ENCODE measurements around the gene HBA1.
"Not testable (repeated sequence)": the region's sequence is repeated elsewhere in the genome, so short reads cannot be mapped to it uniquely, and the experiment has no call there.

The HBA1 gene

DNA sequence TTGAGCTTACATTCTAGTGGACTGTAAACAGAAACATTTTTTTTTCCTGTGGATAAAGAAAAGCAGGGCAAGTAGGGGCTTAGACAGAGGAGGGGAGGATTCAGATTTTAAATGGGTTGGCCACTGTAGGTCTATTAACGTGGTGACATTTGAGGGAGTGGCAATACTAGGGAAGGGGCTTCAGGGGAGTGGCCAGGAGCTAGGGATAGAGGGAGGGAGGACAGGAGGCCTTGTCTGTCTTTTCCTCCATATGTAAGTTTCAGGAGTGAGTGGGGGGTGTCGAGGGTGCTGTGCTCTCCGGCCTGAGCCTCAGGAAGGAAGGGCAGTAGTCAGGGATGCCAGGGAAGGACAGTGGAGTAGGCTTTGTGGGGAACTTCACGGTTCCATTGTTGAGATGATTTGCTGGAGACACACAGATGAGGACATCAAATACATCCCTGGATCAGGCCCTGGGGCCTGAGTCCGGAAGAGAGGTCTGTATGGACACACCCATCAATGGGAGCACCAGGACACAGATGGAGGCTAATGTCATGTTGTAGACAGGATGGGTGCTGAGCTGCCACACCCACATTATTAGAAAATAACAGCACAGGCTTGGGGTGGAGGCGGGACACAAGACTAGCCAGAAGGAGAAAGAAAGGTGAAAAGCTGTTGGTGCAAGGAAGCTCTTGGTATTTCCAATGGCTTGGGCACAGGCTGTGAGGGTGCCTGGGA is 17.2 kb upstream of the HBA1 start:
- in situ Hi-C loops (cut with MboI; ENCODE audit: low sequenced_read_pairs): no loop called here

DNA sequence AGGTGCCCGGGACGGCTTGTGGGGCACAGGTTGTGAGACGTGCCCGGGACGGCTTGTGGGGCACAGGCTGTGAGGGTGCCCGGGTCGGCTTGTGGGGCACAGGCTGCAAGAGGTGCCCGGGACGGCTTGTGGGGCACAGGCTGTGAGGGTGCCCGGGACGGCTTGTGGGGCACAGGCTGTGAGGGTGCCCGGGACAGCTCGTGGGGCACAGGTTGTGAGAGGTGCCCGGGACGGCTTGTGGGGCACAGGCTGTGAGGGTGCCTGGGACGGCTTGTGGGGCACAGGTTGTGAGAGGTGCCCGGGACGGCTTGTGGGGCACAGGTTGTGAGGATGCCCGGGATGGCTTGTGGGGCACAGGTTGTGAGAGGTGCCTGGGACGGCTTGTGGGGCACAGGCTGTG is 16.2 kb upstream of the HBA1 start:
- in situ Hi-C loops (cut with MboI; ENCODE audit: low sequenced_read_pairs): not testable (repeated sequence)

DNA sequence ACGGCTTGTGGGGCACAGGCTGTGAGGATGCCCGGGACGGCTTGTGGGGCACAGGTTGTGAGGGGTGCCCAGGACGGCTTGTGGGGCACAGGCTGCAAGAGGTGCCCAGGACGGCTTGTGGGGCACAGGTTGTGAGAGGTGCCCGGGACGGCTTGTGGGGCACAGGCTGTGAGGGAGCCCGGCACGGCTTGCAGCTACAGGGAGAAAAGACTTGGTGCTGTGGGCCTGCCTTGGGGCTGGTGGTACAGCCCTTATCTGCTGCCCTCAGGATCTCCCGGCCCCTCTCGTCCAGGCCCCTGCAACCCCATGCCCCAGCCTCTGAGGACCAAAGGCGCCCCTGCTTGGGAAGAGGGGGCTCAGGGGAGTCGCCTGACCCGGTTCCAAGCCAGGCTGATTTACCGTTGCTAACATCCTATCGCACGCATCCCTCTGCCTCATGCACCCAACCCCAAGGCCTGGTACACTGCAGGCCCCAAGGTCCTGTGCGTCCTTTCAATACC is 15.7 kb upstream of the HBA1 start:
- in situ Hi-C loops (cut with MboI; ENCODE audit: low sequenced_read_pairs): no loop called here

DNA sequence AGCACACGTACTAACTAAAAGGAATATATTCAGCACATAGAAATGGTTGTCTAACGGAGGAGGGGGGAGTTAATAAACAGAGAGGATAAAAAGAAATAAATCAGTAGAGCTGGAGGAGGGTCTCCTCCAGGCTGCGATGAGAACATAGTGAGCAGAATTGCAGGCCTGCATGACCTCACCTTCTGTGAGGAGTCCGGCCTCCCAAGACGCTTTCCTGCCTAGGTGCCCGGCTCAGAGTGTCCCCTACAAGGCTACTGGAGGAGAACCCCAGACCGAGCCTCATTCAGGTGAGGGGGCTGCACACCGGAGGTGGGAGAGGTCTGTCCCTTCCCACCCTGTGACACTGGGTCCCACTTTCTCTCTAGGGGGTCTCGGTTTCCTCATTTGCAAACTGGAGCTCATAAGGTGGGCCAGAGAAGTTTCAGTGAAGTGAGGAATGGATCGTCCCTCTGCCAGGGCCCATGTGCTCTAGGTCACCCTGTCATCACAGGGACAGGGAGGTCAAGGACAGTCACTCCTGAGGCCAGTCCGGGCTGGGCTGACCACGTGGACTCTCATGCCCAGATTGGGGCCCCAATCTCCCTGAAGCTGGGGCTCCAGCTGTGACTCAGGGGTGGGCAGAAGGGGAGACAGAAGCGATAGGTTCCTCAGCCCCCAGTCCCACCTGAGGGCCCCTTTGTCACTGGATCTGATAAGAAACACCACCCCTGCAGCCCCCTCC is 14.0 kb upstream of the HBA1 start:
- in situ Hi-C loops (cut with MboI; ENCODE audit: low sequenced_read_pairs): no loop called here

DNA sequence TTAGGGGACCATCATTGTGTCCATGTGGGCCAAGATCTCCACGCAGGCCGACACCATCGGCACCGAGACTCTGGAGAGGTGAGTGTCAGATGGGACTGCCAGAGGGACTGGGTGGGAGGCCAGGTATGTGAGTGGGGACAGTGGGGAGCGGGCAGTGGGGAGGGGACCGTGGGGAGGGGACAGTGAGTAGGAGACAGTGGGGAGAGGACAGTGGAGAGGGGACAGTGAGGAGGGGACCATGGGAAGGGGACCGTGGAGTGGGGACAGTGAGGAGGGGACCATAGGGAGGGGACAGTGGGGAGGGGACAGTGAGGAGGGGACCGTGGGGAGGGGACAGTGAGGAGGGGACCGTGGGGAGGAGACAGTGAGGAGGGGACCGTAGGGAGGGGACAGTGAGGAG is 13.3 kb upstream of the HBA1 start:
- in situ Hi-C loops (cut with MboI; ENCODE audit: low sequenced_read_pairs): not testable (repeated sequence)

DNA sequence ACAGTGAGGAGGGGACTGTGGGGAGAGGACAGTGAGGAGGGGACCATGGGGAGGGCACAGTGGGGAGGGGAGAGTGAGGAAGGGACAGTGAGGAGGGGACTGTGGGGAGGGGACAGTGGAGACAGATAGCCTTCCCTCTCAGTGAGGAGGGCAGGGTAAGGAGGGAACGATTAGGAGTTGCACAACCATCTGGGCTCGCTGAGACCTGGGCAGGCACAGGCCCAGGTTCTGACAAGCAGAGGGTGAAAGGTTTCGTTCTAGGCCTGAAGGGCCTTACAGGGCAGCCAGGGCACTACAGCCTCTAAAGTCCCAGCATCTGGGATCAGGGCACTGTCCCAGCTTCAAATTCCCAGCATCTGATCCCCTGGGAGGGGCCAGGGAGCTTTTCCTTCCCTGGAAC is 12.8 kb upstream of the HBA1 start:
- in situ Hi-C loops (cut with MboI; ENCODE audit: low sequenced_read_pairs): not testable (repeated sequence)

DNA sequence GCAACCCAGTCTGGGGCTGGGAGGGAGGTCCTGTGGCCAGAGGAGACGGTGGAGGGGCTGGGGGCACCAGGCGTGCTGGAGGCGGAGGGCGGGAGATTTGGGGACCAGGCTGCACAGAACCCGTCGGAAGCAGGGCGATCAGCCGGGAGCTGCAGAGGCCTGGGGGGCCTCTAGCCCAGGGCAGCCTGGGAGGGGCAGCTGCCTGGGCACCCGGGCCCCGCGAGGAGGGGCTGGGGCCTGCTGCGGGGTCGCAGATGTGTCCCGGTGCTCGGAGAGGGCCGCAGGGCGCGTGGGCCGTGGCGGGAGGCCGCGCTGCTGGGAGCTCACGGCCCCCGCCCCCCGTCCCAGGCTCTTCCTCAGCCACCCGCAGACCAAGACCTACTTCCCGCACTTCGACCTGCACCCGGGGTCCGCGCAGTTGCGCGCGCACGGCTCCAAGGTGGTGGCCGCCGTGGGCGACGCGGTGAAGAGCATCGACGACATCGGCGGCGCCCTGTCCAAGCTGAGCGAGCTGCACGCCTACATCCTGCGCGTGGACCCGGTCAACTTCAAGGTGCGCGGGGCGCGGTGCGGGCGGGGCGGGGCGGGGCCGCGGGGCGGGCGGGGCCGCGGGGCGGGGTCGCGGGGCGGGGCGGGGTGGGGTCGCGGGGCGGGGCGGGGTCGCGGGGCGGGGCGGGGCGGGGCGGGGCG is 12.2 kb upstream of the HBA1 start:
- in situ Hi-C loops (cut with MboI; ENCODE audit: low sequenced_read_pairs): not testable (repeated sequence)

DNA sequence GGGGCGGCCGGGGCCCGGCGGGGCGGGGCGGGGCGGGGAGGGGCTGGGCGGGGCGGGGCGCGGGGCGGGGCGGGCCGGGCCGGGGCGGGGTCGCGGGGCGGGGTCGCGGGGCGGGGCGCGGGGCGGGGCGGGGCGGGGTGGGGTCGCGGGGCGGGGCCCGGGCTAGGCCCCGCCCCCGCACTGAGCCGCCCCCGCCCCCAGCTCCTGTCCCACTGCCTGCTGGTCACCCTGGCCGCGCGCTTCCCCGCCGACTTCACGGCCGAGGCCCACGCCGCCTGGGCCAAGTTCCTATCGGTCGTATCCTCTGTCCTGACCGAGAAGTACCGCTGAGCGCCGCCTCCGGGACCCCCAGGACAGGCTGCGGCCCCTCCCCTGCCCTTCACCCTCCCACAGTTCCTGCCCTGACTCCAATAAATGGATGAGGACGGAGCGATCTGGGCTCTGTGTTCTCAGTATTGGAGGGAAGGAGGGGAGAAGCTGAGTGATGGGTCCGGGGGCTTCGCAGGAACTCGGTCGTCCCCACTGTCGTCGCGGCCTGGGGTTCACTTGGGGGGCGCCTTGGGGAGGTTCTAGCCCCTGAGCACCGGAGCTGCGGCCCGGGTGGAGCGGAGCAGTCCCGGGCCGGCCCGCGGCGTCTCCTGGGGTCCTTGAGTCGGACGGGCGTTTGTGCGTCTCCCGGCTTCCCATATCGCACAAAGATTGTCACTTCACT is 11.5 kb upstream of the HBA1 start:
- in situ Hi-C loops (cut with MboI; ENCODE audit: low sequenced_read_pairs): no loop called here

DNA sequence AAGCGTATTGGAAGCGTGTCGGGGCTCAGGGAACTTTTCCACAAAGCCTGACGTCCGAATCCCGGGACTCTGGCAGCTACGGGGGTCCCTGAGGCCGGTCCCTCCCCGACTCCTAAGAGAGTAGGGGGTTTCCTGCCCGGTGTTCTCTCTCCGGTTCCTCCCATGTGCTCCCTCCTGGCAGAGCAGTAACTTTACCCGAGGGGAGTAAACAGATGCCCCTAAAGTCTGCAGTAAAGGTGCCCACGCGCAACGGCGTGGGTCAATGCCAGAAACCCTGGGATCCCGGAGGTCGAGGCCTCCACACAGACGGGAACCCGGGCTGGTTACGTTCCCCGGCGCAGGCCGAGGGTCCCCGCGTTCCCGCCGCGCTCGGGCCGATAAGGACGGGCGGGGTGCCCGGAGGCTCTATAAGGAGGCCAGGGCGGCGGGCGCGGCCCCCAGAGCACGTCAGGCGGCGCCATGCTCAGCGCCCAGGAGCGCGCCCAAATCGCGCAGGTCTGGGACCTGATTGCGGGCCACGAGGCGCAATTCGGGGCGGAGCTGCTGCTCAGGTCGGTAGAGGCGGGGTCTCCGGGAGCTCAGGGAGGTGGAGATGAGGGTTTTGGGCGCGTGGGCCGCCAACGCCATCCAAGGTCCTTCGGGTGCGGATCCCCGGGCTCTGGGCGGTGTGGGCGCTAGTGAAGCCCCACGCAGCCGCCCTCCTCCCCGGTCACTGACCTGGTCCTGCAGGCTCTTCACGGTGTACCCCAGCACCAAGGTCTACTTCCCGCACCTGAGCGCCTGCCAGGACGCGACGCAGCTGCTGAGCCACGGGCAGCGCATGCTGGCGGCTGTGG is 10.7 kb upstream of the HBA1 start, which contains the start of gene HBM:
HBM (plus strand) TSS at position 440 of the 836 bp plus-strand sequence; CDS start at position 460, 20 bp downstream.
- in situ Hi-C loops (cut with MboI; ENCODE audit: low sequenced_read_pairs): no loop called here

DNA sequence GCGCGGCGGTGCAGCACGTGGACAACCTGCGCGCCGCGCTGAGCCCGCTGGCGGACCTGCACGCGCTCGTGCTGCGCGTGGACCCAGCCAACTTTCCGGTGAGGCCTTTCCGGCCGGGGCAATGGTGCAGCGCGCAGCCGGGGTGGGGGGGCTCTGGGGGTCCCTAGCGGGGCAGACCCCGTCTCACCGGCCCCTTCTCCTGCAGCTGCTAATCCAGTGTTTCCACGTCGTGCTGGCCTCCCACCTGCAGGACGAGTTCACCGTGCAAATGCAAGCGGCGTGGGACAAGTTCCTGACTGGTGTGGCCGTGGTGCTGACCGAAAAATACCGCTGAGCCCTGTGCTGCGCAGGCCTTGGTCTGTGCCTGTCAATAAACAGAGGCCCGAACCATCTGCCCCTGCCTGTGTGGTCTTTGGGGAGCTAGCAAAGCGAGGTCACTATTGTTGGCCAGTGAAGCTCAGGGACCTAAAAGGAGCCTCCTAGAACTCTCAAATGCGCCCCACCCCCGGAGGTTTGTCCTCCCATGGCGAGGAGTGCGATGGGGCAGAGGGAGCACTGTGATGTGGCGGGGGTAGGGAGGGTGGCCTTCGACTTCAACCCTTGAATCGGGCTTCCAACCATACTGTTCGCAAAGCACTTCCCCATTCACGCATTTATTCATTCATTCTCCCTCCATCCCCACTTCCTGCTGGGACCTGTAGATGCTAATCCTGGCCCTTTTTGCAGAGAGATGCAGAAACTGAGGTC is 9.9 kb upstream of the HBA1 start:
- in situ Hi-C loops (cut with MboI; ENCODE audit: low sequenced_read_pairs): no loop called here

DNA sequence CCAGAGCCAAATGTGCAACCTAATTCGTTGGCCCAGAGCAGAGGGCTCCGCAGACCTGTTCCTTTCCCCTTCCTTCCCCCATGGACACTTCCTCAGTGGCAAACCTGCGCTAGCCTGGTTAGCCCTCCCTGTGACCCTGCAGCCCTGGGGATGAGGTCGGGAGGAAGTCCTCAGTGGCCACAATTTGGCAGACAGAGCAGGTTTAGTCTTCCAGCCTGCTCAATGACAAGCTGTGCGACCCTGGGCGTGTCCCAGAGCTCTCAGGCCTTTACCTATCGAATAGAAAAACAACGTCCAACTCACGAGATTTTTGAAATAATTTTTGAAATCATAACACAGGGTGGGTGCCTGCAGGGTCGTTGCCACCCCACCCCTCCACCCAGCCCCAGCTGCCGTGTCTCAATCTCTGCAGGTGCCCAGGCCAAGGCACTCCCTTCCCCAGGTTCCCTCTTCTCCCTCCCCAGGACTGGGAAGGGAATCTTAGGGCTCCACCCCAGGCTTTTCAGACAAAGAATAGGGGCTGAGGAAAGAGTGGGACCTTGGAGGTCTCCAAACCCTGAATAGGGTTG is 9.3 kb upstream of the HBA1 start:
- in situ Hi-C loops (cut with MboI; ENCODE audit: low sequenced_read_pairs): no loop called here

DNA sequence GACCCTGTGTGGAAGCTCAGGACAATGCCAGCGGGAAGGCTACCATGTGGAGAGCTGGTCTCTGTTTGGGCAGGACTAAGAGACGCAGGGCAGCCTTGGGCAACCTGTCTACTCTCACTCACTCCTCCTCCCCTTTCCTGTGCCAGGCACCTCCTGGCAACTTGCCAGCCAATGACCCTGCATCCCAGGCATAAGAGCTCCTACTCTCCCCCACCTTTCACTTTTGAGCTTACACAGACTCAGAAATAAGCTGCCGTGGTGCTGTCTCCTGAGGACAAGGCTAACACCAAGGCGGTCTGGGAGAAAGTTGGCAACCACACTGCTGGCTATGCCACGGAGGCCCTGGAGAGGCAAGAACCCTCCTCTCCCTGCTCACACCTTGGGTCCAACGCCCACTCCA is 8.1 kb upstream of the HBA1 start:
- in situ Hi-C loops (cut with MboI; ENCODE audit: low sequenced_read_pairs): no loop called here

DNA sequence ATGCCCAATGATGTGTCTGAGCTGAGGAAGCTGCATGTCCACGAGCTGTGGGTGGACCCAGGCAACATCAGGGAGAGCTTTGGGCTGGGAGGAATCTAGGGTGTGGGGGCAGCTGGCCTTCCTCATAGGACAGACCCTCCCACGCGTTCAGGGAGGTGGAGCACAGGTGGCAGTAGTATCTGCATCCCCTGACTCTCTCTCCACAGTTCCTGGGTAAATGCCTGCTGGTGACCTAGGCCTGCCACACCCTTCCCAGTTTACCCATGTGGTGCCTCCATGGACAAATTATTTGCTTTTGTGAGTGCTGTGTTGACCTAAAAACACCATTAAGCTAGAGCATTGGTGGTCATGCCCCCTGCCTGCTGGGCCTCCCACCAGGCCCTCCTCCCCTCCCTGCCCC is 7.5 kb upstream of the HBA1 start:
- in situ Hi-C loops (cut with MboI; ENCODE audit: low sequenced_read_pairs): no loop called here

DNA sequence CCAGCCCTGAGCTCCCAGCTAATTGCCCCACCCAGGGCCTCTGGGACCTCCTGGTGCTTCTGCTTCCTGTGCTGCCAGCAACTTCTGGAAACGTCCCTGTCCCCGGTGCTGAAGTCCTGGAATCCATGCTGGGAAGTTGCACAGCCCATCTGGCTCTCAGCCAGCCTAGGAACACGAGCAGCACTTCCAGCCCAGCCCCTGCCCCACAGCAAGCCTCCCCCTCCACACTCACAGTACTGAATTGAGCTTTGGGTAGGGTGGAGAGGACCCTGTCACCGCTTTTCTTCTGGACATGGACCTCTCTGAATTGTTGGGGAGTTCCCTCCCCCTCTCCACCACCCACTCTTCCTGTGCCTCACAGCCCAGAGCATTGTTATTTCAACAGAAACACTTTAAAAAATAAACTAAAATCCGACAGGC is 6.4 kb upstream of the HBA1 start:
- in situ Hi-C loops (cut with MboI; ENCODE audit: low sequenced_read_pairs): not testable (repeated sequence)

DNA sequence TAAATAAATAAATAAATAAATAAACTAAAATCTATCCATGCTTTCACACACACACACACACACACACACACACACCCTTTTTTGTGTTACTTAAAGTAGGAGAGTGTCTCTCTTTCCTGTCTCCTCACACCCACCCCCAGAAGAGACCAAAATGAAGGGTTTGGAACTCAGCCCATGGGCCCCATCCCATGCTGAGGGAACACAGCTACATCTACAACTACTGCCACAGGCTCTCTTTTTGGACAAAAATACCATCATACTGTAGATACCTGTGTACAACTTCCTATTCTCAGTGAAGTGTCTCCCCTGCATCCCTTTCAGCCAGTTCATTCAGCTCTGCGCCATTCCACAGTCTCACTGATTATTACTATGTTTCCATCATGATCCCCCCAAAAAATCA is 5.7 kb upstream of the HBA1 start:
- in situ Hi-C loops (cut with MboI; ENCODE audit: low sequenced_read_pairs): no loop called here

DNA sequence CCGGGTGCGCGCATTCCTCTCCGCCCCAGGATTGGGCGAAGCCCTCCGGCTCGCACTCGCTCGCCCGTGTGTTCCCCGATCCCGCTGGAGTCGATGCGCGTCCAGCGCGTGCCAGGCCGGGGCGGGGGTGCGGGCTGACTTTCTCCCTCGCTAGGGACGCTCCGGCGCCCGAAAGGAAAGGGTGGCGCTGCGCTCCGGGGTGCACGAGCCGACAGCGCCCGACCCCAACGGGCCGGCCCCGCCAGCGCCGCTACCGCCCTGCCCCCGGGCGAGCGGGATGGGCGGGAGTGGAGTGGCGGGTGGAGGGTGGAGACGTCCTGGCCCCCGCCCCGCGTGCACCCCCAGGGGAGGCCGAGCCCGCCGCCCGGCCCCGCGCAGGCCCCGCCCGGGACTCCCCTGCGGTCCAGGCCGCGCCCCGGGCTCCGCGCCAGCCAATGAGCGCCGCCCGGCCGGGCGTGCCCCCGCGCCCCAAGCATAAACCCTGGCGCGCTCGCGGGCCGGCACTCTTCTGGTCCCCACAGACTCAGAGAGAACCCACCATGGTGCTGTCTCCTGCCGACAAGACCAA is 4.0 kb upstream of the HBA1 start, which contains the start of gene HBA2:
HBA2 (plus strand) TSS at position 503 of the 568 bp plus-strand sequence; CDS start at position 540, 37 bp downstream.
- in situ Hi-C loops (cut with MboI; ENCODE audit: low sequenced_read_pairs): not testable (repeated sequence)

DNA sequence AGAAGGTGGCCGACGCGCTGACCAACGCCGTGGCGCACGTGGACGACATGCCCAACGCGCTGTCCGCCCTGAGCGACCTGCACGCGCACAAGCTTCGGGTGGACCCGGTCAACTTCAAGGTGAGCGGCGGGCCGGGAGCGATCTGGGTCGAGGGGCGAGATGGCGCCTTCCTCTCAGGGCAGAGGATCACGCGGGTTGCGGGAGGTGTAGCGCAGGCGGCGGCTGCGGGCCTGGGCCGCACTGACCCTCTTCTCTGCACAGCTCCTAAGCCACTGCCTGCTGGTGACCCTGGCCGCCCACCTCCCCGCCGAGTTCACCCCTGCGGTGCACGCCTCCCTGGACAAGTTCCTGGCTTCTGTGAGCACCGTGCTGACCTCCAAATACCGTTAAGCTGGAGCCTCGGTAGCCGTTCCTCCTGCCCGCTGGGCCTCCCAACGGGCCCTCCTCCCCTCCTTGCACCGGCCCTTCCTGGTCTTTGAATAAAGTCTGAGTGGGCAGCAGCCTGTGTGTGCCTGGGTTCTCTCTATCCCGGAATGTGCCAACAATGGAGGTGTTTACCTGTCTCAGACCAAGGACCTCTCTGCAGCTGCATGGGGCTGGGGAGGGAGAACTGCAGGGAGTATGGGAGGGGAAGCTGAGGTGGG is 3.1 kb upstream of the HBA1 start:
- in situ Hi-C loops (cut with MboI; ENCODE audit: low sequenced_read_pairs): not testable (repeated sequence)
